Skeletal muscle tissue (tissue), 4 donors: ENCODE results near the gene PTGIR. TPM values are rescaled to one million over a fixed set of nuclear protein-coding genes. Genes with fewer than 3 reads are reported as not detected.

Experiments
- H3K27ac ChIP-seq: one replicate; pipeline ENCODE4 v1.7.0; 2013; ENCODE audit warnings: mild to moderate bottlenecking, low read depth, low read length, inconsistent platforms
- H3K27me3 ChIP-seq, 3 donors: one replicate each; pipeline ENCODE4 v1.7.0; 2013; ENCODE audit warnings: low read length in 3 of 3; ENCODE audit not compliant: control insufficient read depth in 3 of 3, insufficient read depth in 3 of 3
- H3K36me3 ChIP-seq, 3 donors: one replicate each; pipeline ENCODE4 v1.7.0; 2013; ENCODE audit warnings: low read length in 3 of 3; ENCODE audit not compliant: control insufficient read depth in 3 of 3, insufficient read depth in 3 of 3
- H3K4me1 ChIP-seq, 3 donors: one replicate each; pipeline ENCODE4 v1.7.0; 2013; ENCODE audit warnings: low read length in 3 of 3, mild to moderate bottlenecking in 3 of 3; ENCODE audit not compliant: control insufficient read depth in 3 of 3, insufficient read depth in 3 of 3
- H3K4me3 ChIP-seq, 3 donors: one replicate each; pipeline ENCODE4 v1.7.0; 2013; ENCODE audit warnings: low read length in 3 of 3
- H3K9ac ChIP-seq, 3 donors: one replicate each; pipeline ENCODE4 v1.7.0; 2013; ENCODE audit warnings: low read length in 3 of 3, mild to moderate bottlenecking in 3 of 3, moderate library complexity in 2 of 3, low read depth in 1 of 3
- H3K9me3 ChIP-seq, 3 donors: one replicate each; pipeline ENCODE4 v1.7.0; 2013; ENCODE audit warnings: low read length in 3 of 3; ENCODE audit not compliant: control insufficient read depth in 3 of 3
- total RNA-seq: library from RNA; depleted of rRNA; stranded (reverse); fragments of >200 nt; gene quantifications from one replicate; pipeline ENCODE4 v1.2.3, GENCODE V29; 2014
- donor health status: Osteomylitis.

PTGIR gene
- total RNA-seq, 1 donor from 2014 or later, result 3.1 TPM

- Histone ChIP-seq H3K9ac (peak overlapping the region; percentile 86 to 99 (median 98)), H3K36me3 (peaks cover 21 to 22% (median 22%) of the 10 kb centered on the region in 3 donors), H3K27ac (peak overlapping the region; percentile 98), H3K9me3 (peaks cover 0 to 4% (median 1%) of the 10 kb centered on the region in 3 donors), H3K27me3 (no peaks in the 10 kb centered on the region), H3K4me3 (peak overlapping the region; percentile 87 to 94 (median 90)), H3K4me1 (peaks cover 30 to 49% (median 43%) of the 10 kb centered on the region in 3 donors)
Measured at GRCh38 chr19:46602392-46603194, 22.3 kb downstream of the PTGIR start.

GRCh38 chr19:46601318-46602224 lies 23.3 kb downstream of the PTGIR start, which contains the start of gene CALM3:
TSS of gene CALM3 (plus strand) at chr19:46601330. CDS start at chr19:46601435, 105 bp downstream.
- H3K4me3 ChIP-seq, result peak within 1 kb of the TSS; percentile 87 to 97 (median 94)
- H3K4me1 ChIP-seq, result peaks cover 30 to 45% (median 39%) of the 10 kb centered on the region in 3 donors
- peak within 1 kb of the TSS; percentile 98 for H3K27ac ChIP-seq
- no peaks in the 10 kb centered on the region for H3K27me3 ChIP-seq
- peaks cover 0 to 4% (median 1%) of the 10 kb centered on the region in 3 donors for H3K9me3 ChIP-seq
- H3K9ac ChIP-seq, result peak within 1 kb of the TSS; percentile 99 to 100 (median 99)
- H3K36me3 ChIP-seq, result peaks cover 10 to 12% (median 12%) of the 10 kb centered on the region in 3 donors

- Histone ChIP-seq H3K4me3 (peak overlapping the region; percentile 85 to 97 (median 94)), H3K4me1 (peaks cover 30 to 39% (median 34%) of the 10 kb centered on the region in 3 donors), H3K9ac (peak overlapping the region; percentile 99 to 100 (median 99)), H3K27ac (peak overlapping the region; percentile 98), H3K27me3 (no peaks in the 10 kb centered on the region), H3K9me3 (peaks cover 0 to 4% (median 1%) of the 10 kb centered on the region in 3 donors), H3K36me3 (peaks cover 2 to 3% (median 2%) of the 10 kb centered on the region in 3 donors)
Measured at GRCh38 chr19:46600384-46601317, 24.2 kb downstream of the PTGIR start.

- H3K27ac ChIP-seq, result peak overlapping the region; percentile 98
- peak overlapping the region; percentile 85 to 97 (median 94) for H3K4me3 ChIP-seq
Measured at GRCh38 chr19:46599716-46600373, 25.0 kb downstream of the PTGIR start.

GRCh38 chr19:46598372-46598917 lies 26.4 kb downstream of the PTGIR start:
- Histone ChIP-seq H3K36me3 (no peaks in the 10 kb centered on the region), H3K27me3 (no peaks in the 10 kb centered on the region), H3K9ac (no peak overlapping the region), H3K4me1 (peaks cover 18 to 21% (median 19%) of the 10 kb centered on the region in 3 donors), H3K9me3 (peaks cover 0 to 4% (median 1%) of the 10 kb centered on the region in 3 donors), H3K27ac (no peak overlapping the region), H3K4me3 (no peak overlapping the region)

More at GRCh38 chr19:46599716-46600373, 25.0 kb downstream of the PTGIR start:
- Histone ChIP-seq H3K9me3 (peaks cover 0 to 4% (median 1%) of the 10 kb centered on the region in 3 donors), H3K9ac (peak overlapping the region; percentile 96 to 100 (median 99)), H3K27me3 (no peaks in the 10 kb centered on the region), H3K36me3 (no peaks in the 10 kb centered on the region), H3K4me1 (peaks cover 27 to 31% (median 30%) of the 10 kb centered on the region in 3 donors)

- H3K4me3 ChIP-seq, result no peak overlapping the region
- H3K27me3 ChIP-seq, result no peaks in the 10 kb centered on the region
- H3K36me3 ChIP-seq, result no peaks in the 10 kb centered on the region
- no peak overlapping the region for H3K9ac ChIP-seq
- no peak overlapping the region for H3K27ac ChIP-seq
- peaks cover 3 to 8% (median 6%) of the 10 kb centered on the region in 3 donors for H3K4me1 ChIP-seq
- H3K9me3 ChIP-seq, result peaks cover 0 to 4% (median 1%) of the 10 kb centered on the region in 3 donors
Measured at GRCh38 chr19:46596008-46596407, 28.9 kb downstream of the PTGIR start.

DNA sequence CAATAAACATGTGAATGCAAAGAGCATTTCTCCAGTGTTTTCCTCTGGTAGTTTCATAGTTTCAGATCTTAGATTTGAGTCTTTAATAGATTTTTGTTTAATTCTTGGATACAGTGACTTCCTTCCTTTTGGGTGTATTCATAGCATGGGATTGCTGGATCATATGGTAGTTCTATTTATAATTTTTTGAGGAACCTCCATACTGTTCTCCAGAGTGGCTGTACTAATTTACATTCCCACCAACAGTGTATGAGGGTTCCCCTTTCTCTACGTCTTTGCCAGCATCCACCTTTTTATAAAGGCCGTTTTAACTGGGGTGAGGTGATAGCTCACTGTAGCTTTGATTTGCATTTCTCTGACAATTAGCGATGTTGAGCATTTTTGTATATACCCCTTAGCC lies 33.0 kb downstream of the PTGIR start:
- Histone ChIP-seq H3K27ac (no peak overlapping the region), H3K36me3 (no peaks in the 10 kb centered on the region), H3K9me3 (no peaks in the 10 kb centered on the region), H3K27me3 (no peaks in the 10 kb centered on the region), H3K9ac (no peak overlapping the region), H3K4me1 (no peaks in the 10 kb centered on the region), H3K4me3 (no peak overlapping the region)

GRCh38 chr19:46591254-46591653 lies 33.6 kb downstream of the PTGIR start:
- Histone ChIP-seq H3K9ac (no peak overlapping the region), H3K27ac (no peak overlapping the region), H3K36me3 (no peaks in the 10 kb centered on the region), H3K4me1 (no peaks in the 10 kb centered on the region), H3K4me3 (no peak overlapping the region), H3K9me3 (no peaks in the 10 kb centered on the region), H3K27me3 (no peaks in the 10 kb centered on the region)
